Measurements from ENCODE around the gene TELO2.

TELO2 gene

DNA sequence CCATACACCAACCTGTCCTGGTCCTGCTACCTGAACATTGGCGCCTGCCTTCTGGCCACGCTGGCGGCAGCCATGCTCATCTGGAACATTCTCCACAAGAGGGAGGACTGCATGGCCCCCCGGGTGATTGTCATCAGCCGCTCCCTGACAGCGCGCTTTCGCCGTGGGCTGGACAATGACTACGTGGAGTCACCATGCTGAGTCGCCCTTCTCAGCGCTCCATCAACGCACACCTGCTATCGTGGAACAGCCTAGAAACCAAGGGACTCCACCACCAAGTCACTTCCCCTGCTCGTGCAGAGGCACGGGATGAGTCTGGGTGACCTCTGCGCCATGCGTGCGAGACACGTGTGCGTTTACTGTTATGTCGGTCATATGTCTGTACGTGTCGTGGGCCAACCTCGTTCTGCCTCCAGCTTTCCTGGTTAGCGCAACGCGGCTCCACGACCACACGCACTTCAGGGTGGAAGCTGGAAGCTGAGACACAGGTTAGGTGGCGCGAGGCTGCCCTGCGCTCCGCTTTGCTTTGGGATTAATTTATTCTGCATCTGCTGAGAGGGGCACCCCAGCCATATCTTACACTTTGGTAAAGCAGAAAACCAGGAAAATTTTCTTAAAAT is 61.8 kb downstream of the TELO2 start:
- DNase-seq (ENCODE audit: low read depth in 2 of 2): no peak

DNA sequence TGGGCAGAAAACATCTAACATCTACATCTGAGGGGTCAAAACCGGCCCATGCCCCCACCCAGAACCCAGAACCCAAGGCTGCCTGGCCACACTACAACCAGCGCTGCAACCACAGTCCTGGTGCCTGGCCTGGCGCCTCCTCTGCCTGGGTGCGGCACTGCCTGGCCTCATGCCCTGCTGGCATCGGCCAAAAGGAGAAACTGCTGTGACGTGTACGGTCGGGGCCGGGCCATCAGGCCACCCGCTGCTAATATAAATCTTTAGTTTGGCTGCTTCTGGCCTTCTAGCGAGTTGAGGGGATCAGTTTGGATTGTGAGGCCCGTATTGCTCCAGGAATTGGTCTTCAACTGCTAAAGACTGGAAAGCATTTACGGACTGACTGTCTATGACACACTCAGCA is 63.1 kb downstream of the TELO2 start:
- DNase-seq (ENCODE audit: low read depth in 2 of 2): no peak

DNA sequence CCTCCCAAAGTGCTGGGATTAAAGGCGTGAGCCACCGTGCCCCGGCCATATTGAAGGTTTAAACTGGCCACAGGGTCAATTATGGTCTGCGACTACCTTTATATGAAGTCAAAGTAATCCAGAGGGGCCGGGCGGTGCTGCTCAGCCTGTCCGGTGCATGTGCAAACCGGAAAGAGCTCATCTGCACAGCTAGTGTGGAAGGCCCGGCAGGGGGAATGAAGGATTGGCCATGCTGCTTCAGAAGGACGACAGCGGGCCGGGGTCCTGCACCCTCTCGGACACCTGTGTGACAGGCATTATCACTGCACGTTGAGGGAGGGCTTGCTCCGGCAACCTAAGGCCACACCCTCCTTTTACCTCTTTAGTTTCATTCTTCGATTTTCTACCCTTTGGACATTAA is 63.9 kb downstream of the TELO2 start:
- no peak for DNase-seq (ENCODE audit: low read depth in 2 of 2)

DNA sequence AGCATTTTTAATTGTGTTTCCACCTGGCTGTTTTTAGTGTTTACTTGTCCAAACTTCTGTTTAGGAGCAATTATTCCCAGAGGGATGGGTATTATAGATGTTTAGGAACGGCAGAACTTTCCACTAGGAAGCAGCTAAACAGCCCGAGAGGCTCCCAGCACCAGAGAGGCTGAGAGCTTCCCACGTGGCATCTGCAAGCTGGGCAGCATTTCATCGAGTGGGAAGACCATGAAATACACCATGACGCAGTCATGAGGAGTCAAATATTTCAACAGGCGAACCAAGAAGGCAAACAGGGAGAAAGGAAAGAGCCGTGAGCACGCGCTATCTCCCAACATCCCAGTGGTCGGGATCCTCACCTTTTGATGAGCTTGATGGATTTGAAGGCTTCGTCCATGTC is 64.4 kb downstream of the TELO2 start:
- DNase-seq (ENCODE audit: low read depth in 2 of 2): no peak

DNA sequence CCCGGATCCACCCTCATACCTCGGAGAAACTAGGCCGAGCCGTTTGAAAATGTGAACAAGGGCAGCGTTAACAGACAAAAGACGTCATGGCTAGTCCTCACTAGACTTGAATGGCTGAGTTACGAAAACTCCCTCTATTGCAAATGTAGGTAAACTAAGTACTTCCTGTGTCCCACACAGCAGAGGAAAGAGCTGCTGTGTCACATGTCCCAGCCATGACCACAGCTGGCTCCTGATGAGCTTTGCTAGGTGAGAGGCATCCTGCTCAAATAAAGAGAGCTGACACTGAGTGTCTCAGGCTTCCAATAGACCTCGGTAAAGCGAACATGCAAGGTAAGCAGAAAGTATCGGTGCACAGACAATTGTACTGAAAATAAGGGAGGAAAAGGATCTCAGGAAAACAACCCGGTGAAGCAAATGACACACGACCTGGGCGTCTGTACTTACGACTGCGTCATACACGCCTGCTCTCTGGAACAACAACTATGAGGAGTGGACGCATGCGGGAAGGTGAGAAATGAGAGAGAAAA is 66.4 kb downstream of the TELO2 start:
- DNase-seq (ENCODE audit: low read depth in 2 of 2): no peak
